GM11168 (cell line): ENCODE measurements around the gene MED29.
"Not testable (repeated sequence)": the region's sequence is repeated elsewhere in the genome, so short reads cannot be mapped to it uniquely, and the experiment has no call there.

ENCODE experiments used
- in situ Hi-C: fragments of 300-500 bp; cut with MboI; formaldehyde crosslinking; loops from one replicate; pipeline ENCODE4 v1.12.0; 2022; ENCODE audit warnings: low sequenced_read_pairs; ENCODE audit not compliant: unreplicated experiment

MED29 gene

DNA sequence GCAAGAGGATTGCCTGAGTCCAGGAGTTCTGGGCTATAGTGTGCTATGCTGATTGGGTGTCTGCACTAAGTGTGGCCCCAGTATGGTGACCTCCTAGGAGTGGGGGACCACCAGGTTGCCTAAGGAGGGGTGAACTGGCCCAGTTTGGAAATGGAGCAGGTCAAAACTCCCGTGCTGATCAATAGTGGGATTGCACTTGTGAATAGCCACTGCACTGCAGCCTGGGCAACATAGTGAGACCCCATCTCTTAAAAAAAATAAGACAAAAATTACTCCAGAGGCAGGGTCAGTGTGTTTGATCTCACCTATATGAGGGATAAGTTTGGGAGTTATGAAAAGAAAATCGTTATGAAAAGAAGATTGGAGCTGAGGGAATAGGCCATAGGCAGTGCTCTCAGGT, 22.0 kb upstream of the MED29 start:
- in situ Hi-C loops = no loop called here

DNA sequence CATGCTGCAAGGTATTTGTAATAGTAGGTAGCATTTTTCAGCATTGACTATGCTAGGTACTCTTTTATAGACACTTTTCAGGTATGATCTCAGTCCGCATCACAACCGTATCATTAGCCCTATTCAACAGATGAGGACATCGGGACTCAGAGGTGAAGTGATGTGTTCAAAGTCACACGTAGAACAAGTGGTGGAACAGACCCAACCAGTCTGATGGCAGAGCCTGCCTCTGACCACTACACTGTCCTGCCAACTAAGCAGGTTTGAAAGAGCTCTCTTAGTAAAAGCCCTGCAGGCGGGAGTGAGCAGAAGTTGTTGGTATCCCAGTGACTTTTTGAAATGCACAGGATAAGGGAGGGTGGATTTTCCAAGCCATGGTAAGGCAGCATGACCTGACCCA, 20.4 kb upstream of the MED29 start:
- in situ Hi-C loops = no loop called here

DNA sequence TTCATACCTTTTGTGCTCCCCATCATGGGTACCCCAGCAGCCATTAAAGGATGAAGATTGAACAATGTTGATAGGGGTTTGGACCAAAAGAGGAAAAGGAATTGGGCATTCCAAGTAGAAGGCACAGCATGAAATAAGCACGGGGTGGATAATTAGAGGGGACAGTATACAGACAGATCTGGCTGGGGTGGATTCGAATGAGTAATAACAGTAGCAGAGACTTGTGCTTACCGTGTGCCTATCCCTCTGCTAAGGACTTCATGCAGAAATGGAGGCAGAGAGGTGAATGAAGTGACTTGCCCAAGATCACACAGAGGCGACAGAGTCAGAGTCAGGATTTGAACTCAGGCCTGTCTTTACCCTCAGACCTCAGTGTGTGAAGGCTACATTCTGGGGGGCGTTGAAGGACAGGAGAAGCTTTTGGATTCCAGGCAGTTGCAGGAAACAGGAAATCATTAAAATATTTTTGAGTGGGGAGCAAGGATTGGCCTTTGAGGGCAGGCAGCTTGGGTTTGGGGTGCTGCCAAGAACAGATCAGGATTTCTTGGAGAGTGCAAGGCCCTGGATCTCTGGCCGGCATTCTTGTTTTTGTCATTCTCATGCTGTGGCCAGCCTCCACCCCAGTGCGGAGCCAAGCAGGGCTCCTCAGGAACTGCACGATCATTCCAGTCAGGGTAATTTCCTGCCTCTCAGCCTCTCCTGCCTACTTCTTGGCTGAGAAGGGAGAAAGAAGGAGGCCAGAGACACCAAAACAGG, 19.0 kb upstream of the MED29 start:
- in situ Hi-C loops = no loop called here

DNA sequence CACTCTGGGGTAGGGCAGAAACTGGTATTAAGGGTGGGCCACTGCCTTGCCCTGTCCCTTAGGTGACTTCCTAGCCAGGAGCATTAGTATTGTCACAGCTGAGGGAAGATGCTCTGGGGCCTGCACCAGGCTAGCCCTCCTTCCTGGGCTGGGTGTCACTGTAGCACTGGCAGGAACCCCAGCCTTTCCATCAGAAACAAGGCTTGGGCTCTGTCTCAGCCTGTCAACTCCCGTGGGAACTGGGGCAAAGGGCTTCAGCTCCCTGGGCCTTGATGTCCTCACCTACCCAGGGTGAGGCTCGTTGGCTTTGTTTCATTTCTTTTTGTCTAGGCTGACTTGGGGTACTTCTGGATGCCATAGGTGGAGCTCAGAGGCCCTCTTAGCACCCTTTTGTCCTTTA, 18.2 kb upstream of the MED29 start:
- in situ Hi-C loops = no loop called here

DNA sequence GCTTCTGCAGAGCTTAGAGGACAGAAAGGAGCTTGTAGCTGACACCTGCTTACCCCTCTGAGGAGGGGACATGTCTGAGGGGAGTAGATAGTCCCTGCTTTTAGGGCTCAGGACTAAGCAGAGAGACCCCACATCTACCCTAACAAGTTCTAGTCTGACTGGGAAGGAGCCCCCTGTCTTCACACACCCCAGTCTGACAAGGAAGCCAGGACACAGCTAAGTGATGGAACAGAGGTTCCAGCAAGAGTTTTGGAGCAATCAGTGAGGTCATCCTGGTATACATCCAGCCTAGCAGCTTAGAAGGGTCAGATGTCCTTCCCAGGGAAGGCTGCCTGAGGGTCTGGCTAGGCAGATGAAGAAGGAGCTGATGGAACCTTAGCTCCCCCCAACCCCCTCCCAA, 15.2 kb upstream of the MED29 start:
- in situ Hi-C loops = no loop called here

DNA sequence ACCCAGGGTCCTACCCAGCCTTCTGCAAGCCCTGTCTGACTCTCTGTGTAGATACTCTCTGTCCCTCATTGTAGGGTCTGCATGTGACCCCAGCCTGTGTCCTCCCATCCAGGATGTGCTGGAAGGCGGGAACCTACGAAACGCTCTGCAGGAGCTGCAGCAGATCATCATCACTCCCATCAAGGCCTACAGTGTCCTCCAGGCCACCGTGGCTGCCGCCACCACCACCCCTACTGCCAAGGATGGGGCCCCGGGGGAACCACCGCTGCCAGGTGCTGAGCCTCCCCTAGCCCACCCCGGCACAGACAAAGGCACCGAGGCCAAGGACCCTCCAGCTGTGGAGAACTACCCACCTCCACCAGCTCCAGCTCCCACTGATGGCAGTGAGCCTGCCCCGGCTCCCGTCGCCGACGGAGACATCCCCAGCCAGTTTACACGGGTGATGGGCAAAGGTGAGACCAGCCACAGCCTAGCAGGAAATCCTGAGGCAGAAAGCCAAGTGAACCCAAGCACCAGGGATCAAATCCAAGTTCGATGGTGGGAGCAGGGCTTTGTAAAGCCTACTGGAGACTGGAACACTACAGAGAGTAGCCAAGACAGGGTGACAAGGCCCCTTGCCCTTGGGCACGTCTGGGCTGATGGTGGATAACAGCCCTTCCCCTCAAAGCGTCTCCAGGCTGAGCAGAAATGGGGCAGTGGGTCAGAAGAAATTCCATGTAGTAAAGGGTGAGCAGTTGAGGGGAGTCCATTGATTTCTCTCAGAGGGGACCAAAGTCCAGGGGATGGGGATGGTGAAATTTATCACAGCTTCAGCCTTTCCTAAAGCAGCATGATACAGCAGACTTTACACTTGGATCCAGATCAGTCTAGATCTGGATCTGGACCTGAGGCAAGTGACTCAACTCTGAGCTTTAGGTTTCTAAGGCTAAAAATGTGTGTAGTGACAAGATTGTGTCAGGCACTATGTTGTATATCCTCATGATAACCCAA, 13.5 kb upstream of the MED29 start:
- in situ Hi-C loops = no loop called here

DNA sequence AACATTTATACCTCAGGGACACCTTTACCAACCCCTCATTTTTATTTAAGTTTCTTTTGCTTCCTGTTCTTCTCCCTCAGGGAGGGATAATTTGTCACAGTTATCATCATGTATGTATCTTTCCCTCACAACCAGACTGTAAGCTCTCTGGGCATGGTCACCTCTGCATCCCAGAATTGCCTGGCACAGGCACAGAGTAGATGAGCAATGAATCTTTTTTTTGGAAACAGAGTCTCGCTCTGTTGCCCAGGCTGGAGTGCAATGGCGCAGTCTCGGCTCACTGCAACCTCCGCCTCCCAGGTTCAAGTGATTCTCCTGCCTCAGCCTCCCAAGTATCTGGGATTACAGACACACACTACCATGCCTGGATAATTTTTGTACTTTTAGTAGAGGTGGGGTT, 11.8 kb upstream of the MED29 start:
- in situ Hi-C loops = not testable (repeated sequence)

DNA sequence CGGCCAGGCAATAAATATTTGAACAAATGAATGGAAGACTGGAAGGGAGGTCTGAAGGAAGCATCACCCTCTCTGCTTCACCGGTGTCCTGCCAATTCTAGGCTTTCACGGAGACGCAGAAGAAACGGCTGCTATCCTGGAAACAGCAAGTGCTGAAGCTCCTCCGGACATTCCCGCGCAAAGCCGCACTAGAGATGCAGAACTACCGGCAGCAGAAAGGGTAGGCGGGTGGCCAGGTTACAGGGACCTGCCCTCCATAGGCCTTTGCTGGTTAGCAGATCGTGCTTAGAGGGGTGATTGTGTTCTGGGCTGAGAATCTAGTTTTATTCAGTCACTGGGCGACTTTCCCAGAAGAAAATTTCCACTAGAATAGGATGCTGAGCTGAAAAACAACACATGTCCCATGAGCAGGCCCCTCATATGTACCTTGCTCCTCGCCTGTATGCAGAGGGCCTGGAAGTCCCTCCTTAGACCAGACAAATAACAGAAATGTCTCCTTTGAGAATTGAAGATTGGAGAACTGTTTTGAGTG, 11.2 kb upstream of the MED29 start:
- in situ Hi-C loops = no loop called here

DNA sequence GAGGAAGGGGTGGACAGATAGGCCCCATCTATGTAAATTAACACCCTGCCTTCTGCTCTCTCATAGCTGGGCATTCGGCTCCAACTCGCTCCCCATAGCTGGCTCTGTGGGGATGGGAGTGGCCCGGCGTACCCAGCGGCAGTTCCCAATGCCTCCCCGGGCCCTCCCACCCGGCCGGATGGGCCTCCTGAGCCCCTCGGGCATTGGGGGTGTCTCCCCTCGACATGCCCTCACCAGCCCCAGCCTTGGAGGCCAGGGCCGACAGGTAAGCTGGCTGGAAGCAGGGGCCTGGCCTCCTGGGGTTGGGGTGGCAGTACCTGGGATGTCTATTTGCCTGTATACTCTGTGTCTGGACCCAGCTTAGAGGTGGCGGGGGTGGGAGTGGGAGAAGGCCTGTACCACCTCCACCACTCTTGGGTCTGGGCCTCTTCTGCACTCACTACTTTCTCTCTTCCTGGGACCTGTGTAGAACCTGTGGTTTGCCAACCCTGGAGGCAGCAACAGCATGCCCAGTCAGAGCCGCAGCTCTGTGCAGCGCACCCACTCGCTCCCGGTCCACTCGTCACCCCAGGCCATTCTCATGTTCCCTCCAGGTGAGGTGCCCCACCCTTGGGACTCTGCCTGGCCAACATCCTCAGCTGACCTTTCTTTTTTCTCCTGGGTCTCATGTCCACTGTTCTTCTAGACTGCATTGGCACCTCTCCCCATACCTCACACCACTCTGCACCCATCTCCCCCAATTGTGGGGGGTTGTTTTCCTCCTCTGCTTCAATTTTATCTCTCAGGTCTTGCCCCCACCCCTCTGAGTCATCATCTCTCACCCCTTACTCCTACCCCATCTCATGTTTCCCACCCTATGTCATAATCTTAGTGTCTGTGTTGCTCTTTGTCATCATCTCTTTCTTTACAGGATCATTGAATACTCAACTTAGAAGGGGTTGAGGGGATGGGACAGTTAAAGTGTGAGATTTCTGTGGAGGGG, 10.4 kb upstream of the MED29 start:
- in situ Hi-C loops = no loop called here

DNA sequence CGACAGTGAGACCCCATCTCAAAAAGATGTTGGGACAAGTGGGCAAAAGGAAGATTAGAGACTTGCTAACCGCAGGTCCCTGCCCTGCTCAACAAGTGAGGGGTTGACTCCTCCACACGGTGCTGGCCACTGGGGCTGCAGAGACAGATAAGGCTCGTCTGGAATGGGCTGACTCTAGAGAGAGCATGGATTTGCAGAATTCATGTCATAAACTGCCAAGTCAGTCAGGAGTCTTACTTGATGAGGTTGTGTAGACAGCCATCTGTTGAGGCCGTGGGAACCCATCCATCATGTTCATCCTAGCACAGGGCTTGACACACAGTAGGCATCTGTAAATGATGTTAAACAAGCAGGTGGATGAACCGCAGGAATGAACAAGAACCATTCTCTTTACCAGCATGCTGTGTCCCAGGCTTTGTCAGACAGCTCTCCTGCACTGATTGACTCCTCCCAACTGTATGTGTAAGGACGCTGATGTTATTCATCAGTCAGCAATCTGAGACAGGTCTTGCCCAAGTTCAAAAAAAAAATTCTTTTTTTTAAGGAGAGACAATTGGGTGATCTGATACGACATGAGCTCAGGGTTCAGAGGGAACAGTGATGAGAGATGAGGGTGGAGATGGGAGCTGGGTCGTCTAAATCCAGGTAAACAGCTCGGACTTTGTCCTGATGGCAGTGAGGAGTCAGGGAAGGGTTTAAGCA, 9.1 kb upstream of the MED29 start:
- in situ Hi-C loops = no loop called here

DNA sequence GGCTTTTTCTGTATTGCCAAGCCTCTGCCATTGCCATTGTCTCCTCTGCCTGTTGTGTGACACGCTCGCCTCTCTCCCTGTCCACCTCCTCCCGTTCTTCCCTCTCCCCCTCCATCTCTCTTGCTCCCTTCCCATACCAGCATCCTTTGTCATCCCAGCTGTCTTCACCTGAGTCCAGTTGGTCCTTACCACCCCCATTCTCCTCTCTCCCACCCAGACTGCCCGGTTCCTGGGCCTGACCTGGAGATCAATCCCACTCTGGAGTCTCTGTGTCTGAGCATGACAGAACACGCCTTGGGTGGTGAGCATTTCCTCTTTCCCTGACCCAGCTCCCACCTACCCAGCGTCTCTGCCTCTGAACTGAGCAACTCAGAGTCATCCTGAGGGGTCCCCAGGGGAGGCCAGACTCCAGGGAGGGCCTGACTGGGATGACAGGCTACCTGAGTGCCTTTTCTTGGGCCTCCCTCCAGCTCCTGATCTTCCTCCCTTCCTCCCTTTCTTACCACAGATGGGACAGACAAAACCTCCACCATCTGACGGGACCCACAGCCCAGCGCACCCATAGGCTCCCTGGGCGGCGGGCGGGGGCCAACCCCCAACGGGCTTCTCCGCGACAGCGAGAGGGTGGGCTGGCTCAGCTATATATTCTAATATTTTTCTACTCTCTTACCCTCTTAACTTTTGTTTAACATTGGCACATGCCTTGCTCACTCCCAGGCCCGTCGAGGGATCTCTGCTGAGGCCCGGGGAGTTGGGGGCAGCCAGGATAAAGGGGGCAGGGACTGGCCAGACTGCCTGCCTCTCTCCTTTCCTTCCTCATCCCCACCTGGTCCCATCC, 8.0 kb upstream of the MED29 start:
- in situ Hi-C loops = no loop called here

DNA sequence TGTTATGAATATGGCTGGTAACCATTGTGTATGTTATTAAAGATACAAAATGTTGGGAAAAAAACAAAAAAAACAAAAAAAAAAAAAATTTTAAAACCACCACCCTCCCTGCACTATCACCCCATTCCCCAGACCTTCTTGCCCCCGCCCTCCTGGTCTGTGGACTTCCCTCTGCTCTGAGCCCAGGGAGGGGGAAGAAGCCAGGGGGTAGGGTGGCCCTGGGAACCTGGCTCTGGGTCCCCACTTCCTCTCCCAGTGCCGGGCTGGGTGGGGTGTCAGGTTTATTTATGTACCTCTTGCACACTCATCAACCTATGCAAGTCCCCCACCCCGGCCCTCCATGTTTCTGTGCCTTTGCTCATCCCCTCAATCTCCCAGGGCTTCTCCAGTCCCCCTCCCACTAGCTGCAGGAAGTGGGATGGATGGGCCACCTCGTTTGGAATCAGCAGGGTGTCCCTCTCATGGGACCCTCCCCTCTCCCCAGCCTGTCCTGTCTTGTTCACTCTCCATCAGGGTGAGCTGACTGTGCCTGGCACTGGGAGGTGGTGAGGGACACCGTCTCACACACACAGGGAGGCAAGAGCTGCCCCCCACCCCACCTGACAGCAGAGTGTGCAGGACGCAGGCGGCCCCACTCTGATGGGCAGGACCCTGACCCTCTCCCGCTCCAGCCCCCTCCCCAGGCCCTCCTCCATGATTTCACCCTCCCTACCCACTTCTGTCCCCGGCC, 6.2 kb upstream of the MED29 start:
- in situ Hi-C loops = no loop called here

DNA sequence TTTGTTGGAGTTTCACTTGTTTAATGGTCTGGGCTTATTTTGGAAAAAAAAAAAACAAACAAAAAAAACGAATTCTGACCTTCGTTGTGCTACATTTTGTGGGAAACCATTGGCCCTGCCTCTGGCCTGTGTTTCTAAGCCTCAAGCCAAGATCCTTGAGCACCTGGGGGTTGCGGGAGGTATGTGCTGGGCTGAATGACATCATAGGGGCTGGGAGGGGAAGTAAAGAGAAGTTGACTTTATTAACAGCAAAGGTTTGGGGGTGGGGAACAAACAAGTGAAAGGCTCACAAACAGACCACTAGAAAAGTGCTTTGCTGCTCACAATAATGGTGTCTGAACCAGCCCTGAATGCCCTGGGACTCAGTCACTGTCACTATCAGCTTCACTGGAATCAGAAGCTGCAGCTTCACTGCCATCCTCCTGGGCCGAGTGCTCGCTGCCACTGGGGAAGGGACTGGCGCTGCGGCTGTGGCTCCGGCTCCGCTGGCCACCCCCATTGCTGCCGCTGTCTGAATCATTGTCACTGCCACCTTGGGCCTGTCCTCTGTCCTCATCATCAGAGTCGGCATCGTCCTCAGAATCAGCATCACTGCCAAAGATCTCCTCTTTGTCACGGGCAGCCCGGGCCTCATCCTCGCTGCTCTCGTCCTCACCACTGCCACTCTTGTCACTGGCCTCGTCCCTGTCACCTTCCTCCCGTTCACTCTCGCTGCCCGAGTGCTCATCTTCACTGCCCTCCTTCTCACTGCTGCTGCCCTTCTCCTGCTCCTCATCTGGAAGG, 5.4 kb upstream of the MED29 start:
- in situ Hi-C loops = no loop called here

DNA sequence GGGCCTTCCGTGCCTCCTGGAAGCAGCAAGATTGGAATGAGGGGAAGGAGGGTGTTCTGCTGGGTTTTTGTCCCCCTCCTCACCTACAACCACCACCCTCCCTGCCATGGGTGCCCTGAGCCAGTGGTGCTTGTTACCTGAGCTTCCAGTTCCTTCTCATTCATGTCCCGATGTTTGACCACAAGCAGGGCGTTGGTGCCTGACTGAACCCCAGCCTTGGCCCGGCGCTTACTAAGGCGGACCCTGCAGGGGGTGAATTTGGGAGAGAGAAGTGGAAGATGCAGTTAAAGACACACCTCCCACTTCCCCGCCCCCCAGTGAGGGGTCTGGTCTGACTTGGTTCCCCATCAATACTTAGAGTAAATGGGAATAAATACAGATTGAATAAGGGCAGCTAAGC, 4.6 kb upstream of the MED29 start:
- in situ Hi-C loops = no loop called here

DNA sequence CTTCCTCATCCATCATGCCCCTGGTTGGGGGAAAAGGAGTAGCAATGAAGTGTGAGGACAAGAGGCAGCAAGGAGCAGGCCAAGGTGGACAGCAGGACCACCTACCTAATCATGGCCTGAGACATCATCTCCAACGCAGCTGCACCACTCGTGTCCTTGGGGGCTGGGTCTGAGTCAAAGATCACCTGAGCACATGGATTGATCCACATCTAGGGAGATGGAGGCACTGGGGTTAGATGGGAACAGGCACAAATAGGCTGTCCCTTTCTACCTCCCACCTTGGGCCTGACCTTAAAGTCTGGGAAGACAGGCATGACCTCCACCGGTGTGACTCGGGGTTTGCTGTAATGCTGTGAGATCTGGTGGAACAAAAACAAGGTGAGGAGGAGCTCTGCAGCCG, 2.5 kb upstream of the MED29 start:
- in situ Hi-C loops = no loop called here

DNA sequence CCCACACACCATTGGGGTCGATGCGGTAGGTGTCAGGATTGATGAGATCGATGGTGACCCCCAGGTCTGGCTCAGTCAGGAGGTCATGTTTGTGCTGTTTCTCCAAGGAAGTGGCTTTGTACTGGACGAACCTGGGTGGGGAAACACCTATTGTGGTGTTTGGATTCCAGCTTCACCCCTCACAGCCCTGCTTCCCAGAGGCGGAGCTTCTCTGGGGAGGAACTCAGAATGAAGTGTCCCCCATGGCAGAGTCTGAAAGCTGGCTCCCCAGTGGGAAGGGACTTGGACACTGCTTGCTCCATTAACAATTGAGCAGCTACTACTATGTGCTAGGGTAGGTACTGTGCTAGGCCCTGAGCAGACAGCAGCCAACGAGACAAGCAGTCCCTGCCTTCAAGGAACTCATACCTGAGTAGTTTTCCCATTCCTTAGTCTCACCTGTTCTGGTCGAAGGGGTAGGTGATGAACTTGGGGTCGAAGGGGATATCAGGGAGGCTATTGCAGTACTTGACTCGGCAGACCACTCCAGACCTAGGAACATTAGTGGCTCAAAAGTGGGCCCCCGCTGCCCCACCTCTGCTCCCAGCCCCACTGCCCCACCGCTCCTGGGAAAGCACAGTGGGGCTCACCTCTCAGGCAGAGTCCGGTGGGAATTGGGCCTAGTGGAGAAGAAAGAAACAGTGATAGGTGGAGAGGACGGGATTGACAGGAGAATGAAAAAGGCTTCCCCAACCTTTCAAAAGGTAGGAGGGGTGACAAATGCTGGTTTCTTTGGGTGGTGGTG, 1.4 kb upstream of the MED29 start:
- in situ Hi-C loops = no loop called here

DNA sequence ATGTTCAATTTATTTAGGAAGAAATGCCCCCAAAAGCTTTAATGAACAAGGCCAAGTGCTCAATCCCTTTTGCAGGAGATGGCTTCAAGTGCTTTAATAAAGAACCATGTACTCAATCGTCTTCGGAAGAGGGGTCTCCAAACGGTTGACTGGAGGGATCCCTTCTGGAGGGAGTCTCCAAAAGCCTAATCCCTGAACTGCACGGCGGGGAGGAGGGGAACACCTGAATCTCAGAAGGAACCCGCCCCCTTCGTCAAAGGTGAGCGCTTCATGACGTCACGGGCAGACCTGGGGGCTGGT, 777 bp upstream of the MED29 start:
- in situ Hi-C loops = no loop called here
